Mucosa of stomach (tissue), 1 donor: ENCODE results near the gene PITPNM3.

Source experiments
- H3K27me3 ChIP-seq: one replicate; pipeline ENCODE4 v1.7.0; 2013; ENCODE audit warnings: mild to moderate bottlenecking, low read length; ENCODE audit not compliant: control insufficient read depth, insufficient read depth
- H3K36me3 ChIP-seq: one replicate; pipeline ENCODE4 v1.7.0; 2013; ENCODE audit warnings: low read length; ENCODE audit not compliant: control insufficient read depth, insufficient read depth
- H3K4me1 ChIP-seq: one replicate; pipeline ENCODE4 v1.7.0; 2013; ENCODE audit warnings: mild to moderate bottlenecking, low read length; ENCODE audit not compliant: control insufficient read depth, insufficient read depth
- H3K4me3 ChIP-seq: one replicate; pipeline ENCODE4 v1.7.0; 2013; ENCODE audit warnings: low read length
- H3K9ac ChIP-seq: one replicate; pipeline ENCODE4 v1.7.0; 2013; ENCODE audit warnings: mild to moderate bottlenecking, low read length, moderate library complexity
- H3K9me3 ChIP-seq: one replicate; pipeline ENCODE4 v1.7.0; 2013; ENCODE audit warnings: mild to moderate bottlenecking, low read length, moderate library complexity; ENCODE audit not compliant: control insufficient read depth
- donor health status: Pancreatic carcinoma.

PITPNM3 gene

DNA sequence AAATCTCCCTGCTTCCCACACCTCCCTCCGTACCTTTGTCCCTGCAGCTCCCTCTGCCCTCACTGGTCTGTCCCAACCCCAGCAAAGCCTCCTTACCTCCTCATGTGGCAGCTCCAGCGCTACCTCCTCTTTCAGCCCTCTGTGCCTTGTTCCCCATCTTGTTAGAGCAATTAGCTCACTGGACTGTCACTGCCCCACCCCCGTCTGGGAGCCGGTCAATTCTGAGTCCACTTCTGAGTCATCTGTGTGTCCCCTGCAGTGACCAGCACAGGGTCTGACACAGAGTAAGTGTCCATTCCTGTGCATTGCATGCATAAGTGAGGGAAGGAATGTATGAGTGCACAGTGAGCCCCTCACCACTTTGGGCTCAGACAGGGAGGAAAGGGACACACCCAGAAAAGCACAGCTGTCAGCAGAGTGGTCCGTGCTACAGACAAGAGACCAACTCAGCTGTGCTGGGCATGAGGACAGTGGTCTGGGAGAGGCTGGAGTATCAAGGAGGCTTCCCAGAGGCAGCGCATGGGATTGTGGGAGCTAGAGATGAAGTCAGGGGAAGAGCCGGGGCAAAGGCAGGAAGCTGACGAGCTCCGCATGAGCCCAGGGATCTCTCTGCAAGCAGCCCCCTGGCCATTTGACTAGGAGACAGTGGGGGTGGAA lies 45.9 kb downstream of the PITPNM3 start:
- peaks cover 29% of the 10 kb centered on the region for H3K4me1 ChIP-seq
- no peaks in the 10 kb centered on the region for H3K9me3 ChIP-seq
- H3K9ac ChIP-seq: no peak overlapping the region
- no peaks in the 10 kb centered on the region for H3K36me3 ChIP-seq
- H3K27me3 ChIP-seq: no peaks in the 10 kb centered on the region
- no peak overlapping the region for H3K4me3 ChIP-seq

DNA sequence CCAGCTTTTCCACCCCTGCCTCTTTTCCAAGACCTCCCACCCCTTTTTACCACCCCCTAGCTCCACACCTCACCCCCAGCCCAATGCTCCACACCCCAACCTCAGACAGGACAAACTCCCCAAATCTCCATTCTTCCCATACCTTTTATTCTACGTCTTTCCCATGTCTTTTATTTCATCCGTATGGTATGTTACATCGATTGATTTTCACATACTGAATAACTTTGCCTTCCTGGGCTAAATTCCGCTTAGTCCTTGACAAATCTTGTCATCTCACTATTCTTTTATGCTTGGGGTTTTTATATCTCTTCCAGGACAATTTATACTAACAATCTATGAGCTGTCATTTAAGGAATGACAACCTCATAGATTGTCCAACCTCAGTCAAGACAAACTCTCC lies 46.4 kb downstream of the PITPNM3 start:
- H3K9me3 ChIP-seq: no peaks in the 10 kb centered on the region

DNA sequence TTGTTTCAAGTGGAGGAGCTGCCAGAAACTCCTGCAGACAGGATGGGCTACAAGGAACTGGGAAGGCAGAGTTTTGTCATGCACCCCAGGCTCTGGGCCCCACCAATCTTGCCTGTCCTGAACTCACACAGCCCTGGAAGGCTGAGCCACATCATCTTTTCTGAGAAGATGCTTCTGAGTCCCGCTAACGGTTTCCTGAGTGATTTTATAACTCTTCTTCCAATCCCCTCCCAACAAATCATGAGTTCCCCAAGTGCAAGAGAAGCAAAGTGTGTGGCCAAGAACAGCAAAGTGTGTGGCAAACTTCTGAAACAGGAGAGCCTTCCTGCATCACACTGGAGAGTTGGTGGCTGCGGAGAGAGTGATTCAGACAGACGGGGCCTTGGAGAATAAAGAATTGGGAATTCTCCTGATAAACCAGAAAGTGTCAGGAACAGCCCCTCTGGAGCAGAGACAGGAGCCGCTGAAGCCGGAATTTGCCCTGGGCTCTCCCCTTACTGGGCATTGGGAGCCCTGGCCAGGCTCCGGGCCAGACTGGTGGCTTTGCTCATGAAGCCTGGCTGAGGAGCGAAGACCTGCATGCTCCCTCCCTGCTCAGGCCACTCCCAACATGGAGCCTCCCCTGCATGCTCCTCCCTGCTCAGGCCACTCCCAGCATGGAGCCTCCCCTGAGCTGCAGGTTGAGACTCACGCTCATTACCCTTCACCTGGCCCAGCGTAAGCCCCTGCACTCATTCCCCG lies 47.2 kb downstream of the PITPNM3 start:
- no peaks in the 10 kb centered on the region for H3K36me3 ChIP-seq
- peaks cover 29% of the 10 kb centered on the region for H3K4me1 ChIP-seq
- no peak overlapping the region for H3K4me3 ChIP-seq
- H3K9ac ChIP-seq: no peak overlapping the region
- H3K9me3 ChIP-seq: no peaks in the 10 kb centered on the region
- H3K27me3 ChIP-seq: no peaks in the 10 kb centered on the region

More for the DNA sequence above, 46.4 kb downstream of the PITPNM3 start:
- no peak overlapping the region for H3K4me3 ChIP-seq
- no peak overlapping the region for H3K9ac ChIP-seq
- H3K36me3 ChIP-seq: no peaks in the 10 kb centered on the region
- H3K4me1 ChIP-seq: peaks cover 29% of the 10 kb centered on the region
- H3K27me3 ChIP-seq: no peaks in the 10 kb centered on the region

DNA sequence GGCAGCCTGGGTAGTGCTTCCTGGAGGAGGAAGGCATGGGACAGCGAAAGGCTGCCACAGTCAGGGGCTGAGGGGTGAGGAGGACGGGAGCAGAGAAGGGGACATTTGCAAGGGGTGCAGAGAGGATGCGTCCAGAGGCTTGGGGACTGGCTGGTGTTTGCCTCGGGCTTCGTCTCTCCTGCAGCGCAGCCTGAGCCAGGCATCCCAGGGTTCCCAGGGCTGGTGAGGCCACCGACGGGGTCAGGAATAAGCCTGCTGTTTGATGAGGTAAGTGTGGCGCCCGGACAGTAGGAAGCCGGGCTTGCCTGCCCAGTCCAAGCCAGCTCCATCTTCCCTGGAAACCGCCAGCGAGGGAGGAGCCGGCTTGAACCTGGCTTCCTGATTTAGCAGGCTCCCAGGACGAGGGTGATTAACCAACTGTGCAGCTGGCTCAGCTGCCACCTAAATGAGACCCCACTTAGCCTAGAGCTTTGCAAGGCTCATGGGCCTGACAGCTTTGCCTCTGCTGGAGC lies 47.8 kb downstream of the PITPNM3 start:
- no peak overlapping the region for H3K4me3 ChIP-seq
- no peak overlapping the region for H3K9ac ChIP-seq
- H3K36me3 ChIP-seq: no peaks in the 10 kb centered on the region
- H3K4me1 ChIP-seq: peaks cover 29% of the 10 kb centered on the region
- no peaks in the 10 kb centered on the region for H3K27me3 ChIP-seq
- no peaks in the 10 kb centered on the region for H3K9me3 ChIP-seq

DNA sequence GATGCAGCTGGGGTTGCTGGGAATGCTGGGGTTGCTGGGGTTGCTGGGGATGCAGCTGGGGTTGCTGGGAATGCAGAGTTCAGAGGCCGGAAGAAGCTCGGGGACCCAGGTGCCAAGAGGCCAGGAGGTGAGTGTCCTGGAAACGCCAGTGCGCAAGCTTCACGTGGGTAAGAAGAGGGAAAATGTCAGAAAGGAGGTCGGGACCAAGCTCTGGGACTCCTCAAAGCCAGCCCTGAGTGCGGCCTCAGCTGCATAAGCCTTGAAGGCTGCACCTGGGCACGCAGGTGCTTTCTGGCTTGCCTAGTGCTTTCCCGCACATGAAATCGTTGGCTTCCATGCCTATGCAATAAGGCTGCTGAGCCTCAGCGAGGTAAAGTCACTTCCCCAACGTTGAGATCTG lies 48.3 kb downstream of the PITPNM3 start:
- Histone ChIP-seq H3K4me1 (peaks cover 29% of the 10 kb centered on the region), H3K9ac (no peak overlapping the region)

DNA sequence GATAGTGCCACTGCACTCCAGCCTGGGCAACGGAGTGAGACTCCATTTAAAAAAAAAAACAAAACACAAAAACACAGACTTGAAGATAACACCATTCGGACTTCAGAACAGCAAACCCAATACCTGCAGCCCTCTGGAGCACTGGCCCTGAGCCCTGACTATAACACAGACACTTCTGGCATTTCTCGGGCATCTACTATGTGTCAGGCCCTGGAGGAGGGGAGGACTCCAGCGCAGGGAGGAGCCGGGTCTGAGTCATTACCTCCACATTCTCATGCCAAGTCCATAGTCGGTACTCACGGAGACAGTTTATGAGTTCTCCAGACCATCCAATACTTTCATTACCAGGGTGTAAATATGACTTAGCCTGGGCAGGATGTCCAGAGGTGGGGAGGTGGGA lies 48.8 kb downstream of the PITPNM3 start:
- Histone ChIP-seq H3K27me3 (no peaks in the 10 kb centered on the region), H3K4me1 (peaks cover 29% of the 10 kb centered on the region), H3K36me3 (no peaks in the 10 kb centered on the region), H3K9ac (no peak overlapping the region), H3K4me3 (no peak overlapping the region), H3K9me3 (no peaks in the 10 kb centered on the region)

More for the DNA sequence above, 48.3 kb downstream of the PITPNM3 start:
- no peak overlapping the region for H3K4me3 ChIP-seq
- H3K9me3 ChIP-seq: no peaks in the 10 kb centered on the region
- H3K36me3 ChIP-seq: no peaks in the 10 kb centered on the region
- no peaks in the 10 kb centered on the region for H3K27me3 ChIP-seq

DNA sequence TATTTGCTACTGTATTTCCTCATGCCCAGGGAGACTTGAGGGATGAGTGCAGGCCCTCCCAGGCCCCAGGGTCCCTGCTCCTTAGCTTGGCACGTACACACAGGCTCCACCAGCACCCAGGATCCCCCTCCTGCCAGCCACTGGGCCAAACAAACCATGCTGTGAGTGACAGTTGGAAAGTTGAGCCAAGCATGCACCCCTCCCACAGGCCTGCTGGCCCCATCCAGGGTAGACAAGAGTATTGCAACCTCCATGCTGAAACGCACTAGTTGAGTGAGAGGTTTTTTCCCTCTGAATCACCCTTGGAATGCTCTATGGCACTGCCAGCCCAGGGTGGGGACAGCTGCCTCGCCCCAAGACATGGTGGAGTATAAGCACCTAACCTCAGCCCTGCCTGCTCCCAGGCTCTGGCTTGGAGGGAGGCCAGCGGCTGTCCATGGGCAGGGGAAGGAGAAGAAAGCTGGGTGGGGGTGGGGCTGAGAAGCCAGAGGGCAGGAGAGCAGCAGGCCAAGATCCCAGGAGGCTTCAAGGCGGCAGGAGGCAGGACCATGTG lies 49.6 kb downstream of the PITPNM3 start:
- no peak overlapping the region for H3K9ac ChIP-seq
- no peaks in the 10 kb centered on the region for H3K27me3 ChIP-seq
- H3K4me3 ChIP-seq: no peak overlapping the region
- H3K36me3 ChIP-seq: no peaks in the 10 kb centered on the region
- H3K4me1 ChIP-seq: peaks cover 29% of the 10 kb centered on the region
- H3K9me3 ChIP-seq: no peaks in the 10 kb centered on the region

DNA sequence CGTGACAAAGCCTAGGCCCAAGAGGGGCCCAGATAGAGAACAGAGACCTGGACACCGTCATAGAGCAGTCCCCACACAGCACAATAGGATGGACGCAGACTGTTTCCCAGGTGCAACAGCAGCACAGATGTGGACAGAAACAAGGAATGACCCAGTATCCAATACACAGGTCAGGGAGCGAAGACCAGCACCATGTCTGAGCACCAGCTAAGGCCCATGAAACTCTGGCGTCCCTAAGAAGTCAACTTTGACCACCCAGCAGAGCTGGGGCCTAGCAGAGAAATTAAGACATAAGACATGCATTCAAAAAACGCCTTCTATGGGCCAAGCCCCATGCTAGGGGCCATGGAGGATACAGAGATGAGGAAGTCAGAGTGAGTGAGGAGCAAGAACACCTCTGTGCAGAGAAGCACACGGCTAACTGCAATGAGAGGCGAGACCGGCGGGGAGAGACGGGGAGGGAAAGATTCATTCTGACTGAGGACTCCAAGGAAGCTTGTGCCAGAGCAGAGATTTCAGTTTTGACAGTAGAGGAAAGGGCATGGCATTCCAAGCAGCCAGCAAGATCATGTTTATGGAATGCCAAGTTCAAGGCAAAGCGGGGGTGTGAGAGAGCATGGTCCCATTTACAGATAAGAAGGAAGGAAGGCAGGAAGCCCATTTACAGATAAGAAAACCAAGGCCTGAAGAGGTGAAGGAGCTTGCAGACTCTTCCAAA lies 50.8 kb downstream of the PITPNM3 start:
- Histone ChIP-seq H3K36me3 (no peaks in the 10 kb centered on the region), H3K9ac (no peak overlapping the region), H3K27me3 (no peaks in the 10 kb centered on the region), H3K4me3 (no peak overlapping the region), H3K9me3 (no peaks in the 10 kb centered on the region), H3K4me1 (peaks cover 29% of the 10 kb centered on the region)

DNA sequence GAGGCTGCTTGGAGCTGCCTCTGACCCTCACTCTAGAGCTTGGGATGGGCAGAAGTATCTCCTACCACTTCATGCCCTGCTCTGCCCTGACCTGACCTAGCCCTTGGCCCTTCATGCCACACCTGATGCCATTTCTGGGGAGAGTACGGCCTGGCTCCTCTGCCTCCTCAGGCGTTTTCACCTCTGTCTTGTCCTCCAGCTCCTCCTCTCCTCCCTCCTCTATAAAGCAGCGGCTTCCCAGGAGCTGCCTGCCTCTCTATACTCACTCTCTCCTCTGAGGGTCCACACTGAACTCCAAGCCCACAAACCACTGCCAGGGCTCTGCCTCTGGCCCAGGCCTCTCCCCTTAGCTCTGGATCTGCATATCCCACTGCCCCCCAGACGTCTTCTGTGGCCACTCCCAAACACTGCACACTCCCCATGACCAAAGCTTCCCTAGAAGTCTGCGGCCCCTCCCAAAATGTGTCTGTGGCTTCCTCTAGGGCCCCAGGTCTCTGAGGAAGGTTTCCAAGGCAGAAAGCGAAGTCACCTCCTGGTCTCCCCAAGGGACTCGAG lies 52.6 kb downstream of the PITPNM3 start:
- H3K4me1 ChIP-seq: peaks cover 23% of the 10 kb centered on the region
- H3K4me3 ChIP-seq: no peak overlapping the region
- no peaks in the 10 kb centered on the region for H3K36me3 ChIP-seq
- no peak overlapping the region for H3K9ac ChIP-seq
- H3K27me3 ChIP-seq: no peaks in the 10 kb centered on the region
- no peaks in the 10 kb centered on the region for H3K9me3 ChIP-seq

DNA sequence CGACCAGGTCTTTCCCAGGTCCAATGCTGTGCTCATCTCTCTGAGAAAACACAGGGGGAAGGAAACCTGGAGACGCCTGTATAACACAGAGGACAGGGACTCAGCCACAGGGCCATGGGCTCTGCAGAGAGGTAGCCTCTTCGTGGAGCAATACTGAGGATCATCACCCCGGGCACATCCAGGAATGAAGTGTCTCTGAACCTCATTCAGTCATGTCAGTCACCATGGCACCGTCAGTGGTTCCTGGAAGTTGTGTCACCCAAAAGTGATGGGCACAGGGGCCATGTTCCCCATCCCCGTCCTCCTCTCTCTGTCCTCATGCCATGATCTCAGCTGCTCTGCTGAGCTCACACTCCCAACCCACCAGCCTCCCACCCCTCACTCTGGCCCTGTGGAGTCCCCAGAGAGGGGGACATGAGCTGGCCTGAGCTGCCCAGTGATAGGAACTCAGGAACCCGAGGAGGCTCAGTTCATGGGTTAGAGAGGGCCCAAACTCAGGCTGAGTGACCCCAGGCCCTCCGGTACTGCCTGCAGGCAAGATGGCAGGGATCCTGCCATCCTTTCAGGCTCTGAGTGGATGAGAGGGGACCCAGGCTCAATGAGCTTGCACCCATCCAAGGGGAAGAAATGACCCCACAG lies 53.4 kb downstream of the PITPNM3 start:
- no peaks in the 10 kb centered on the region for H3K27me3 ChIP-seq
- H3K9ac ChIP-seq: no peak overlapping the region
- peaks cover 17% of the 10 kb centered on the region for H3K4me1 ChIP-seq
- no peak overlapping the region for H3K4me3 ChIP-seq
- no peaks in the 10 kb centered on the region for H3K36me3 ChIP-seq
- no peaks in the 10 kb centered on the region for H3K9me3 ChIP-seq

DNA sequence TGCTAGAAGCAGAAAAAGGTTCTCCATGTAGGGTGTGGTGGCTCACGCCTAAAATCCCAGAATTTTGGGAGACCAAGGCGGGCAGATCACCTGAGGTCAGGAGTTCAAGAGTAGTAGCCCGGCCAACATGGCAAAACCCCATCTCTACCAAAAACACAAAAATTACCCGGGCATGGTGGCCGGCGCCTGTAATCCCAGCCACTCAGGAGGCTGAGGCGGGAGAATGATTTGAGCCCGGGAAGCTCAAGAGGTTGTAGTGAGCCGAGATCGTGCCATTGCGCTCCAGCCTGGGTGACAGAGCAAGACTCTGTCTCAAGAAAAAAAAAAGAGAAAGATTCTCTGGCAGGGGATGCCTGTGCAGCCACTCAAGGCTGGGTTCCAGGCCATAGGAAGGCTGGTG lies 54.2 kb downstream of the PITPNM3 start:
- H3K36me3 ChIP-seq: no peaks in the 10 kb centered on the region
- H3K9me3 ChIP-seq: no peaks in the 10 kb centered on the region
- H3K4me1 ChIP-seq: peaks cover 8% of the 10 kb centered on the region
- H3K27me3 ChIP-seq: no peaks in the 10 kb centered on the region
- H3K9ac ChIP-seq: no peak overlapping the region
- H3K4me3 ChIP-seq: no peak overlapping the region
